ENCODE results near the gene HABP2. TPM values are rescaled to one million over a fixed set of nuclear protein-coding genes. Genes with fewer than 3 reads are reported as not detected.

HABP2 gene
- total and polyA plus RNA-seq, 11 donors: 0.23 to 0.30 TPM; not detected in 9

GRCh38 chr10:113511419-113511818, 41.4 kb upstream of the HABP2 start:
- no peak for TF ChIP-seq POLR2A (IDR thresholded peaks at IDR 0.05)
- no peak for TF ChIP-seq CTCF (IDR thresholded peaks at IDR 0.05)
- ATAC-seq (no peak), DNase-seq (no peak)
- no peak overlapping the region for H3K4me3 ChIP-seq
- intact Hi-C loops (cut with DNase I): loop anchor here in 1 of 10 donors (10.0 kb wide), 1 partner anchor 57 kb away; no protein-coding TSS in a partner anchor
- H3K4me1 ChIP-seq: no peaks in the 10 kb centered on the region
- H3K27me3 ChIP-seq: no peaks in the 10 kb centered on the region
- no peaks in the 10 kb centered on the region for H3K36me3 ChIP-seq
- no peak overlapping the region for H3K27ac ChIP-seq
- H3K9me3 ChIP-seq: peaks cover 0 to 21% (median 7%) of the 10 kb centered on the region in 12 donors

- no peak overlapping the region for H3K4me3 ChIP-seq
- H3K27ac ChIP-seq: no peak overlapping the region
- intact Hi-C loops (cut with DNase I): loop anchor here in 1 of 10 donors (10.0 kb wide), 1 partner anchor 60 kb away; no protein-coding TSS in a partner anchor
- H3K9me3 ChIP-seq: peaks cover 0 to 20% (median 7%) of the 10 kb centered on the region in 12 donors
- H3K27me3 ChIP-seq: no peaks in the 10 kb centered on the region
- DNase-seq: no peak
- no peak for TF ChIP-seq POLR2A (IDR thresholded peaks at IDR 0.05)
- no peak for ATAC-seq
- no peaks in the 10 kb centered on the region for H3K4me1 ChIP-seq
- H3K36me3 ChIP-seq: no peaks in the 10 kb centered on the region
- WGBS, 4 donors: 63 to 67% (median 65%) methylated on average over 6 of the region's 6 CpGs
Measured at GRCh38 chr10:113515161-113515560, 37.7 kb upstream of the HABP2 start.

GRCh38 chr10:113515601-113516000, 37.3 kb upstream of the HABP2 start:
- no peak overlapping the region for H3K27ac ChIP-seq
- TF ChIP-seq POLR2A (IDR thresholded peaks at IDR 0.05) (no peak), CTCF (IDR thresholded peaks at IDR 0.05) (no peak)
- ATAC-seq (no peak), DNase-seq (no peak)
- intact Hi-C loops (cut with DNase I): loop anchor here in 1 of 10 donors (10.0 kb wide), 1 partner anchor 61 kb away; no protein-coding TSS in a partner anchor
- peaks cover 0 to 18% (median 7%) of the 10 kb centered on the region in 12 donors for H3K9me3 ChIP-seq
- H3K4me3 ChIP-seq: no peak overlapping the region
- H3K27me3 ChIP-seq: no peaks in the 10 kb centered on the region
- H3K4me1 ChIP-seq: peaks cover 0 to 3% (median 0%) of the 10 kb centered on the region in 12 donors
- H3K36me3 ChIP-seq: no peaks in the 10 kb centered on the region
- WGBS, 4 donors: 74 to 84% (median 79%) methylated on average over 5 of the region's 5 CpGs

- no peak for ATAC-seq
- no peak for DNase-seq
- no peaks in the 10 kb centered on the region for H3K27me3 ChIP-seq
- H3K4me3 ChIP-seq: no peak overlapping the region
- 90 to 94% (median 91%) methylated on average over 3 of the region's 3 CpGs for WGBS, 4 donors
- peaks cover 0 to 13% (median 5%) of the 10 kb centered on the region in 12 donors for H3K9me3 ChIP-seq
- intact Hi-C loops (cut with DNase I): loop anchor here in 1 of 10 donors (10.0 kb wide), 1 partner anchor 61 kb away; no protein-coding TSS in a partner anchor
- H3K27ac ChIP-seq: no peak overlapping the region
- H3K4me1 ChIP-seq: peaks cover 0 to 7% (median 0%) of the 10 kb centered on the region in 12 donors
- TF ChIP-seq CTCF (IDR thresholded peaks at IDR 0.05): no peak
- TF ChIP-seq POLR2A (IDR thresholded peaks at IDR 0.05): no peak
- H3K36me3 ChIP-seq: no peaks in the 10 kb centered on the region
Measured at GRCh38 chr10:113516061-113516460, 36.8 kb upstream of the HABP2 start.

All from heart left ventricle (tissue), 16 donors.